IMR-90 (cell line): ENCODE data around the gene SYCP3.

ENCODE experiments used
- BHLHE40 ChIP-seq: fragments of 150-350 bp; IDR thresholded peaks from 2 replicates; pipeline ENCODE4 v1.6.1; 2016; ENCODE audit warnings: mild to moderate bottlenecking, low read depth, low read length
- CEBPB ChIP-seq: IDR thresholded peaks from 2 replicates; pipeline ENCODE4 v1.6.1; 2012; ENCODE audit warnings: low read depth, low read length, improper control_type of control experiment
- FOS ChIP-seq: fragments of 150-350 bp; IDR thresholded peaks from 2 replicates; pipeline ENCODE4 v1.6.1; 2016; ENCODE audit warnings: low read depth, low read length
- MAZ ChIP-seq: IDR thresholded peaks from 2 replicates; pipeline ENCODE4 v1.6.1; 2012; ENCODE audit warnings: low read depth, mild to moderate bottlenecking, low read length, improper control_type of control experiment, moderate library complexity, borderline replicate concordance
- MXI1 ChIP-seq: IDR thresholded peaks from 2 replicates; pipeline ENCODE4 v1.6.1; 2012; ENCODE audit warnings: low read depth, mild to moderate bottlenecking, low read length, moderate library complexity, borderline replicate concordance
- POLR2A ChIP-seq: IDR thresholded peaks from 2 replicates; pipeline ENCODE4 v1.6.1; 2012; ENCODE audit warnings: mild to moderate bottlenecking, low read depth, low read length
- RAD21 ChIP-seq: IDR thresholded peaks from 2 replicates; pipeline ENCODE4 v1.6.1; 2012; ENCODE audit warnings: low read length, improper control_type of control experiment
- RCOR1 ChIP-seq: IDR thresholded peaks from 2 replicates; pipeline ENCODE4 v1.6.1; 2012; ENCODE audit warnings: mild to moderate bottlenecking, low read length, improper control_type of control experiment; ENCODE audit not compliant: insufficient replicate concordance
- RFX5 ChIP-seq: IDR thresholded peaks from 2 replicates; pipeline ENCODE4 v1.8.0; 2012; ENCODE audit warnings: low read depth, mild to moderate bottlenecking, low read length, moderate library complexity
- TF ChIP-seq, protein P1 (sequence below): conservative IDR thresholded peaks from 2 replicates; pipeline ENCODE4 v1.5.1; 2012; ENCODE audit warnings: mild to moderate bottlenecking, low read depth, low read length, improper control_type of control experiment
- TF ChIP-seq, protein P2 (sequence below): fragments of 150-350 bp; IDR thresholded peaks from 2 replicates; pipeline ENCODE4 v1.6.1; 2017; ENCODE audit warnings: mild to moderate bottlenecking, antibody characterized with exemption, low read length, low read depth
- TF ChIP-seq, protein P3 (sequence below): fragments of 150-350 bp; IDR thresholded peaks from 2 replicates; pipeline ENCODE4 v1.6.1; 2016; ENCODE audit warnings: low read depth, mild to moderate bottlenecking, low read length, moderate library complexity, borderline replicate concordance

DNA sequence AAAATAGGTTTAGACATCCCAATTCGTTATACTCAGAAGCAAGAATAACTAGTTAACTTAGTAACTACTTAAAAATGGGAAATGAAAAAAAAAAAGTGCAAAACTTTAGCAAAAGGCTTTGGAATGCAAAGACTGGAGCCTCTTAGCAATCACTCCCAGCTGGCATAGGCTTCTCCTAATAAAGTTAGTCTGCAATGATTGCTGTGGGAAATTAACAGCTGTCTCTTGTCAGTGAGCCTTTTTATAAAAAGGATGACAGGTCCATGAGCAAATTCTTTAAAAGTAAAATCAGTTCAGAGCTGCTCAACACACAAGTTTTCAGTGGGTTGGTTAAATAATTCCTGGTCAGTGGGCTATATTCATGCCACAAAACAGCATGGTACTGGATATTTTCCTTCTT is 7.4 kb upstream of the SYCP3 start:
- TF ChIP-seq, protein P1, sequence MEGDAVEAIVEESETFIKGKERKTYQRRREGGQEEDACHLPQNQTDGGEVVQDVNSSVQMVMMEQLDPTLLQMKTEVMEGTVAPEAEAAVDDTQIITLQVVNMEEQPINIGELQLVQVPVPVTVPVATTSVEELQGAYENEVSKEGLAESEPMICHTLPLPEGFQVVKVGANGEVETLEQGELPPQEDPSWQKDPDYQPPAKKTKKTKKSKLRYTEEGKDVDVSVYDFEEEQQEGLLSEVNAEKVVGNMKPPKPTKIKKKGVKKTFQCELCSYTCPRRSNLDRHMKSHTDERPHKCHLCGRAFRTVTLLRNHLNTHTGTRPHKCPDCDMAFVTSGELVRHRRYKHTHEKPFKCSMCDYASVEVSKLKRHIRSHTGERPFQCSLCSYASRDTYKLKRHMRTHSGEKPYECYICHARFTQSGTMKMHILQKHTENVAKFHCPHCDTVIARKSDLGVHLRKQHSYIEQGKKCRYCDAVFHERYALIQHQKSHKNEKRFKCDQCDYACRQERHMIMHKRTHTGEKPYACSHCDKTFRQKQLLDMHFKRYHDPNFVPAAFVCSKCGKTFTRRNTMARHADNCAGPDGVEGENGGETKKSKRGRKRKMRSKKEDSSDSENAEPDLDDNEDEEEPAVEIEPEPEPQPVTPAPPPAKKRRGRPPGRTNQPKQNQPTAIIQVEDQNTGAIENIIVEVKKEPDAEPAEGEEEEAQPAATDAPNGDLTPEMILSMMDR, result no peak
- TF ChIP-seq CEBPB (no peak), BHLHE40 (no peak), POLR2A (no peak), FOS (no peak), RFX5 (no peak), MXI1 (no peak), RCOR1 (no peak), RAD21 (no peak), MAZ (no peak)
- TF ChIP-seq, protein P2, sequence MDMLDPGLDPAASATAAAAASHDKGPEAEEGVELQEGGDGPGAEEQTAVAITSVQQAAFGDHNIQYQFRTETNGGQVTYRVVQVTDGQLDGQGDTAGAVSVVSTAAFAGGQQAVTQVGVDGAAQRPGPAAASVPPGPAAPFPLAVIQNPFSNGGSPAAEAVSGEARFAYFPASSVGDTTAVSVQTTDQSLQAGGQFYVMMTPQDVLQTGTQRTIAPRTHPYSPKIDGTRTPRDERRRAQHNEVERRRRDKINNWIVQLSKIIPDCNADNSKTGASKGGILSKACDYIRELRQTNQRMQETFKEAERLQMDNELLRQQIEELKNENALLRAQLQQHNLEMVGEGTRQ, result no peak
- TF ChIP-seq, protein P3, sequence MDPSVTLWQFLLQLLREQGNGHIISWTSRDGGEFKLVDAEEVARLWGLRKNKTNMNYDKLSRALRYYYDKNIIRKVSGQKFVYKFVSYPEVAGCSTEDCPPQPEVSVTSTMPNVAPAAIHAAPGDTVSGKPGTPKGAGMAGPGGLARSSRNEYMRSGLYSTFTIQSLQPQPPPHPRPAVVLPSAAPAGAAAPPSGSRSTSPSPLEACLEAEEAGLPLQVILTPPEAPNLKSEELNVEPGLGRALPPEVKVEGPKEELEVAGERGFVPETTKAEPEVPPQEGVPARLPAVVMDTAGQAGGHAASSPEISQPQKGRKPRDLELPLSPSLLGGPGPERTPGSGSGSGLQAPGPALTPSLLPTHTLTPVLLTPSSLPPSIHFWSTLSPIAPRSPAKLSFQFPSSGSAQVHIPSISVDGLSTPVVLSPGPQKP, result no peak
